Common myeloid progenitor, CD34-positive (primary cell): ENCODE data around the gene LY6G5B.

Source experiments
- CTCF ChIA-PET: fragments of 350-600 bp; sonication (Branson Sonifier 250); formaldehyde crosslinking; loops from one replicate; lab custom pipeline; 2021; ENCODE audit warnings: antibody characterized with exemption; lab: Charles Lee
- POLR2A ChIA-PET: fragments of 350-600 bp; sonication (Branson Sonifier 250); formaldehyde crosslinking; loops from one replicate; lab custom pipeline; 2021; ENCODE audit warnings: antibody characterized with exemption; lab: Charles Lee
- DNase-seq, 3 donors: peaks; one replicate each; pipeline versions ENCODE4 v3.0.0 to v3.0.0-alpha.2; 2013
- H3K27ac ChIP-seq, 2 experiments: 1 replicate in 1 of 2; 2 replicates in 1 of 2; pipeline ENCODE4 v1.7.0; 2013; ENCODE audit warnings: inconsistent platforms in 2 of 2, low read length in 2 of 2, mild to moderate bottlenecking in 2 of 2, low read depth in 1 of 2, moderate library complexity in 1 of 2; ENCODE audit not compliant: severe bottlenecking in 2 of 2, insufficient read depth in 1 of 2, poor library complexity in 1 of 2
- H3K27me3 ChIP-seq, 5 experiments: replicated peaks in 2 of 5; 1 replicate in 3 of 5; 2 replicates in 2 of 5; pipeline versions ENCODE4 v1.6.1 to v1.7.0; 2013; ENCODE audit warnings: low read length in 4 of 5, mild to moderate bottlenecking in 2 of 5, moderate library complexity in 2 of 5, inconsistent platforms in 1 of 5; ENCODE audit not compliant: insufficient read depth in 5 of 5, control insufficient read depth in 4 of 5
- H3K36me3 ChIP-seq, 4 experiments: 1 replicate in 2 of 4; 2 replicates in 2 of 4; pipeline versions ENCODE4 v1.6.1 to v1.7.0; 2013; ENCODE audit warnings: low read length in 3 of 4, control low read depth in 1 of 4, mild to moderate bottlenecking in 1 of 4; ENCODE audit not compliant: control insufficient read depth in 4 of 4, insufficient read depth in 4 of 4
- H3K4me1 ChIP-seq, 4 experiments: 1 replicate in 3 of 4; 2 replicates in 1 of 4; pipeline versions ENCODE4 v1.6.1 to v1.7.1; 2013; ENCODE audit warnings: low read length in 3 of 4, mild to moderate bottlenecking in 3 of 4, control low read depth in 1 of 4, inconsistent platforms in 1 of 4, moderate library complexity in 1 of 4; ENCODE audit not compliant: control insufficient read depth in 4 of 4, insufficient read depth in 4 of 4; ENCODE audit errors: control extremely low read depth in 1 of 4
- H3K4me3 ChIP-seq, 7 experiments: 1 replicate in 4 of 7; 2 replicates in 3 of 7; pipeline versions ENCODE4 v1.5.1 to v1.7.0; 2013; ENCODE audit warnings: mild to moderate bottlenecking in 7 of 7, low read length in 6 of 7, moderate library complexity in 6 of 7, inconsistent platforms in 2 of 7, low read depth in 2 of 7, control low read depth in 1 of 7; ENCODE audit not compliant: insufficient read depth in 4 of 7, control insufficient read depth in 1 of 7; ENCODE audit errors: extremely low read depth in 1 of 7
- H3K9me3 ChIP-seq, 5 experiments: 1 replicate in 4 of 5; 2 replicates in 1 of 5; pipeline versions ENCODE4 v1.6.1 to v1.7.1; 2013; ENCODE audit warnings: low read length in 4 of 5, mild to moderate bottlenecking in 2 of 5, inconsistent platforms in 1 of 5, low read depth in 1 of 5, moderate library complexity in 1 of 5; ENCODE audit not compliant: control insufficient read depth in 4 of 5, insufficient read depth in 2 of 5; ENCODE audit errors: control extremely low read depth in 1 of 5
- WGBS: methylation state at CpG from one replicate; pipeline ENCODE4 v1.1.5; 2013; ENCODE audit not compliant: insufficient coverage; 5-methylcytosine and 5-hydroxymethylcytosine counted together

Gene LY6G5B

GRCh38 chr6:31700740-31701401 is 31.1 kb downstream of the LY6G5B start:
- 92% methylated on average over 2 of the region's 5 CpGs for WGBS
- ChIA-PET POLR2A (interaction anchor here (0.6 kb wide), 1 partner anchor 135 kb away, joined by 3 read pairs; no protein-coding TSS in a partner anchor), CTCF (interaction anchor here (1.2 to 7.3 kb wide), 3 partner anchors 11 to 69 kb away, joined by 4 to 51 read pairs (median 7); no protein-coding TSS in a partner anchor)
- peaks cover 2 to 33% (median 16%) of the 10 kb centered on the region in 4 experiments for H3K36me3 ChIP-seq
- no peaks in the 10 kb centered on the region for H3K9me3 ChIP-seq
- DNase-seq = no peak
- peak overlapping the region in 1 of 2 experiments; percentile 45 for H3K27ac ChIP-seq
- H3K4me1 ChIP-seq = peaks cover 0 to 25% (median 15%) of the 10 kb centered on the region in 4 experiments
- peak overlapping the region in 1 of 7 experiments; percentile 99 for H3K4me3 ChIP-seq
- H3K27me3 ChIP-seq = no peaks in the 10 kb centered on the region

GRCh38 chr6:31701666-31702404 is 32.1 kb downstream of the LY6G5B start:
- H3K27ac ChIP-seq = peak overlapping the region; percentile 98 to 99
- H3K27me3 ChIP-seq = no peaks in the 10 kb centered on the region
- no peaks in the 10 kb centered on the region for H3K9me3 ChIP-seq
- peak in 2 of 3 donors; percentile 28 to 51 for DNase-seq
- 54% methylated on average over 6 of the region's 7 CpGs for WGBS
- peaks cover 0 to 25% (median 15%) of the 10 kb centered on the region in 4 experiments for H3K4me1 ChIP-seq
- H3K4me3 ChIP-seq = peak overlapping the region in 6 of 7 experiments; percentile 85 to 99 (median 94)
- POLR2A ChIA-PET = interaction anchor here (0.6 to 1.8 kb wide), 4 partner anchors 10 to 134 kb away, joined by 3 to 9 read pairs (median 3); no protein-coding TSS in a partner anchor
- CTCF ChIA-PET = interaction anchor here (1.2 to 7.3 kb wide), 3 partner anchors 14 to 25 kb away, joined by 3 to 51 read pairs (median 6); no protein-coding TSS in a partner anchor
- H3K36me3 ChIP-seq = peaks cover 0 to 26% (median 12%) of the 10 kb centered on the region in 4 experiments

- ChIA-PET POLR2A (interaction anchor here (0.8 to 1.8 kb wide), 7 partner anchors 9 to 127 kb away, joined by 3 to 9 read pairs (median 3); no protein-coding TSS in a partner anchor), CTCF (interaction anchor here (1.2 to 7.3 kb wide), 7 partner anchors 9 to 161 kb away, joined by 3 to 51 read pairs (median 4); partner anchors contain the start of gene LY6G5C)
- WGBS = 0% methylated on average over 8 of the region's 10 CpGs
- DNase-seq = peak in 2 of 3 donors; percentile 43 to 62
- Histone ChIP-seq H3K4me3 (peak overlapping the region; percentile 85 to 99 (median 96)), H3K4me1 (peaks cover 0 to 25% (median 15%) of the 10 kb centered on the region in 4 experiments), H3K36me3 (peaks cover 0 to 21% (median 7%) of the 10 kb centered on the region in 4 experiments), H3K27me3 (no peaks in the 10 kb centered on the region), H3K27ac (peak overlapping the region; percentile 98 to 99), H3K9me3 (no peaks in the 10 kb centered on the region)
These were observed 32.6 kb downstream of the LY6G5B start for GRCh38 chr6:31702405-31702818.

GRCh38 chr6:31702819-31703716 is 33.3 kb downstream of the LY6G5B start, which contains the start of gene ABHD16A:
Gene ABHD16A, minus strand, starts transcription at chr6:31703324. Its CDS starts 43 bp downstream, at chr6:31703281.
- H3K9me3 ChIP-seq = no peaks in the 10 kb centered on the region
- peak; percentile 99 for DNase-seq
- ChIA-PET POLR2A (interaction anchor here (0.6 to 1.8 kb wide), 9 partner anchors 8 to 127 kb away, joined by 3 to 9 read pairs (median 3); partner anchors contain the start of gene VARS1), CTCF (interaction anchor here (0.9 to 7.3 kb wide), 12 partner anchors 9 to 161 kb away, joined by 3 to 51 read pairs (median 4); partner anchors contain the start of gene LY6G5C)
- H3K36me3 ChIP-seq = peaks cover 0 to 17% (median 4%) of the 10 kb centered on the region in 4 experiments
- peaks cover 0 to 25% (median 15%) of the 10 kb centered on the region in 4 experiments for H3K4me1 ChIP-seq
- peak within 1 kb of the TSS; percentile 85 to 99 (median 96) for H3K4me3 ChIP-seq
- under 1% methylated on average over 49 of the region's 54 CpGs for WGBS
- H3K27me3 ChIP-seq = no peaks in the 10 kb centered on the region
- H3K27ac ChIP-seq = peak within 1 kb of the TSS; percentile 98 to 99

GRCh38 chr6:31705931-31706330 is 36.2 kb downstream of the LY6G5B start:
- no peak overlapping the region for H3K27ac ChIP-seq
- H3K4me3 ChIP-seq = no peak overlapping the region
- H3K36me3 ChIP-seq = peaks cover 0 to 2% (median under 1%) of the 10 kb centered on the region in 4 experiments
- POLR2A ChIA-PET = interaction anchor here (0.5 kb wide), 1 partner anchor 40 kb away, joined by 3 read pairs; the partner anchor contains the start of gene CSNK2B
- CTCF ChIA-PET = no interaction called here
- 97% methylated on average over 6 of the region's 6 CpGs for WGBS
- H3K4me1 ChIP-seq = peaks cover 2 to 34% (median 23%) of the 10 kb centered on the region in 4 experiments
- H3K27me3 ChIP-seq = no peaks in the 10 kb centered on the region
- no peak for DNase-seq
- no peaks in the 10 kb centered on the region for H3K9me3 ChIP-seq

GRCh38 chr6:31706599-31706998 is 36.8 kb downstream of the LY6G5B start, which contains the start of gene LY6G6F:
Gene LY6G6F, plus strand, starts transcription at chr6:31706866. Its CDS starts 41 bp downstream, at chr6:31706907.
- no peaks in the 10 kb centered on the region for H3K36me3 ChIP-seq
- H3K27me3 ChIP-seq = no peaks in the 10 kb centered on the region
- no peaks in the 10 kb centered on the region for H3K9me3 ChIP-seq
- 92% methylated on average over 3 of the region's 3 CpGs for WGBS
- ChIA-PET CTCF (interaction anchor here (1.0 kb wide), 1 partner anchor 18 kb away, joined by 5 read pairs; no protein-coding TSS in a partner anchor), POLR2A (interaction anchor here (0.5 kb wide), 1 partner anchor 41 kb away, joined by 3 read pairs; the partner anchor contains the start of gene CSNK2B)
- peaks cover 3 to 34% (median 27%) of the 10 kb centered on the region in 4 experiments for H3K4me1 ChIP-seq
- DNase-seq = no peak
- no peak within 1 kb of the TSS for H3K27ac ChIP-seq
- no peak within 1 kb of the TSS for H3K4me3 ChIP-seq
